Amniotic epithelial cell (primary cell): Measurements from ENCODE around the gene MDH1B.
"Not testable (repeated sequence)": the region's sequence is repeated elsewhere in the genome, so short reads cannot be mapped to it uniquely, and the experiment has no call there.

Source experiments
- DNase-seq: peaks from one replicate; pipeline ENCODE4 v3.0.0-alpha.2; 2010; ENCODE audit warnings: low read depth

MDH1B gene

GRCh38 chr2:206766057-206766930 lies 1.2 kb upstream of the MDH1B start:
- DNase-seq: no peak

- DNase-seq: no peak
Measured at GRCh38 chr2:206764673-206765241, 371 bp downstream of the MDH1B start.

GRCh38 chr2:206756816-206757215 lies 8.3 kb downstream of the MDH1B start:
- no peak for DNase-seq

DNA sequence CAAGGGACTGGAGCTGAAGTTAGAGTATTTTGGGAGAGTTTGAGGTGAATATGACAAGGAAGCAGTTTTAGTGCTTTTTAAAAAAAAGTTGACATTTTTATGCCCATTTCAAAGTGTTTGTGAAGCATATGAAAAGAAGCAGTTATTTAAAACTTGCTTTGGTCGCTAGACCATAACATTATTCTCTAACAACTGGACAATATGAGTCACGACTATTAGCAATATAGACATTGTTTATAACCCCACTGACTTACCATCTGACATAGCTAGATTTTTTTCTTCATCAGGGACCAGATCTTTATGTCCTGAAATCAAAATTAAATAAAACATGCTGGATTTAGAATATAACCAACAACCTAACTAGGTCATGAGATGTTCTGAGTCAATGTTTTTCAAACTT lies 24.3 kb downstream of the MDH1B start:
- no peak for DNase-seq

DNA sequence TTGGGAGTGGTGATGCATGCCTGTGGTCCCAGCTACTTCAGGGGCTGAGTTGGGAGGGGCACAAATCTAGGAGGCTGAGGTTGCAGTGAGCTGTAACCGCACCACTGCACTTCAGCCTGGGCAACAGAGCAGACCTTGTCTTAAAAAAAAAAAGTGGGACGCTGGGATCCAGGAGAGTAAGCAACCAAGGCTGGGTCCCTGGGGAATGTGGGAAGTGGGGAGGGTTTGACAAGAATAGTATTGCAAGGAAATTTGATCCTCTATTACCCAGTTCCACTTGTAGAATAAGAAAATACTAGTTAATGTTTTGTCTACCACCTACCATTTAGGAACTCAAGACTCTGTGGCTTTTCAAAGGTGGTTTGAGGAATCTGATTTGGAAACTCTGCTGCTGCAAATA lies 25.9 kb downstream of the MDH1B start:
- no peak for DNase-seq

GRCh38 chr2:206736935-206737334 lies 28.2 kb downstream of the MDH1B start:
- DNase-seq: no peak

DNA sequence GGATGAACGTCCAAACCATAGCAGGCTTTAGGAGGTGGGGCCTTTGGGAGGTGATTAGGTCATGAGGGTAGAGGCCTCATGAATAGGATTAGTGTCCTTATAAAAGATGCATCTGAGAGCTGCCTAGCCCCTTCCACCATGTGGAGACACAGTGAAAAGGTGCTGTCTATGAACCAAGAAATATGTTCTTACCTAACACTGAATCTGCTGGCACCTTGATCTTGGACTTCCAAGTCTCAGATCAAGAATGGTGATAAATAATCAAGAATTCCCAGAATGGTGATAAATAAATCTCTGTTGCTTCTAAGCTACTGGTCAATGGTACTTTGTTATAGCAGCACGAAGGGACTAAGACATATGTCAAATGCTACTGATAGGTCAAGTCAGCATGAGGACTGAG lies 31.8 kb downstream of the MDH1B start:
- no peak for DNase-seq

DNA sequence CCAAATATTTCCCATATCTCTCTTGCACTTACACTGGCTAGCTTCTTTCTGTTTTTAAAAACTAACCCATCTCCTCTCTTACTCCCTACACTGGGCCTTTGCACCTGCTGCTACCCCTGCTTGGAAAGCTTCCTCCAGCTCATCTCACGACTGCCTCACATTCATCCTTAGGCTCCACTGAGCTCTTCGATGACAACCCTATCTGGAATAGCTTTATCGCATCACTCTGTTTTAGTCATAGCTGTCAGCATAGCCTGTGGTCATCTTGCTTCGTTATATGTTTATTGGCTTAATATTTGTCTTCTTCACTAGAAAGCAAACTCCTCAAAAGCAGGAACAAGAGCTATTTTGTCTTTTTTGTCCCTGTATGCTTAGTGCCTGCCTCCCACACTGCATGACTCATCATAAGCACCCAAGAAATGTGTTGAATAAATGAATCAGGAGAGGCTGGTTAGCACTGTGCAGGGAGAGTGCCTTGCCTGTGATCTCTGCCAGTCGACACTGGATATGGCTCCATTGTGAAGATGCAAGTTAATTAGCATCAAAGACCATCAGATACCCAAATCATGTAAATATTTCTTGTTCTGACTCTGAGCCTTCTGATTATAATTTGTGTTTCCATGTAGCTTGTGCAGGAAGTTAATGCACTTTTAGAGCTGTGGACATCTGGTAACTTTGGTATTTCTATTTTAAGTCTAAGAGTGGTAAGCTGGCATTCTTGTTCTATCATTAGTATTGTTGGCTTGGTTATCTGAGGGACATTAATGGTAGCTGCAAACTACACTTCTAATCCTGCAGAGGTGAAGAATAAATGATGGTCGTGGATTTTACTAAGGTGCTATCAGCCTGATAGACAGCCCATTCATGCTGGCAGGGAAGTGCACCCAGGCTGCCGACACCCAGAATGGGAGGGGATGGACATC lies 36.6 kb downstream of the MDH1B start:
- peak; percentile 4 for DNase-seq

DNA sequence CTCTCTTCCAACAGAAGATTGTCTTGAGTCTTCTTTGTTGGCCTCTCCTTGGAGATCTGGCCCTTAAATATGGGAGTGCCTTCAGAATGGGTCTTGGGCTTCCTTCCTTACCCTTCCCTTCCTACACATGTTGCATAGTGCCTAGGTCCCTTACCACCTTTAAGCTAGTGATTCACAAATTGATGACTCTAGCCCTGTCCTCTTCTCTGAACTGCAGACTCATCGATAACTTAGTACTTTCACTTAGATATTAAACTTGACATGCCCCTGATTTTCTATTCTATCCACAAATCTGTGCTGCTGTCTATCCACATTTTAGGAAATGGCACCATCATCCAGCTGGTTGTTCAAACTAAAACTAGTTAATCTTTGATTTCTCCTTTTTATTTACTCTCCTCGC lies 37.8 kb downstream of the MDH1B start:
- DNase-seq: no peak

- no peak for DNase-seq
Measured at GRCh38 chr2:206723288-206723687, 41.8 kb downstream of the MDH1B start.

- peak; percentile 3 for DNase-seq
Measured at GRCh38 chr2:206721256-206721920, 43.7 kb downstream of the MDH1B start.

GRCh38 chr2:206718296-206718695 lies 46.8 kb downstream of the MDH1B start, which contains the start of gene DYTN:
DYTN (minus strand) TSS chr2:206718396; CDS start chr2:206718279, 117 bp downstream.
- no peak for DNase-seq

GRCh38 chr2:206716623-206717022 lies 48.5 kb downstream of the MDH1B start:
- DNase-seq: no peak

- DNase-seq: not testable (repeated sequence)
Measured at GRCh38 chr2:206715183-206715582, 49.9 kb downstream of the MDH1B start.

DNA sequence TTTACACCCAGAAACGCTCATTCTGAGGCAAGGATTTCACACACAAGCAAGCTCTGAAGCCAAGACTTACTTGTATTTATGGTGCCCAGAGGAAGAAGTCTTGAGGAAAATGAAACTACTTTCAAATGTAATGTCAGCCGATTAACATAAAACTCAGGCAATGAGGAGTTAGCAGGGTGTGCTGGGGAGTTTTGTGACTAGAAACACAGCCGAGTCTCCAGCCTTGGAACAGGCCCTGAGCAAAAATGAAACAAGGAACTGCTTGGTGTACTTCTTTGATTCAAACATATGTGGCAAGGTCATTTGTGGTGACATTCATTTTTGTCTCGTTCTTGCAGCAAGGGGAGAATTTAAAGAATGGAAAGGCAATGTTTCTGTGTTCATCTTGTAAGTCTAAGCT lies 51.4 kb downstream of the MDH1B start:
- DNase-seq: no peak

DNA sequence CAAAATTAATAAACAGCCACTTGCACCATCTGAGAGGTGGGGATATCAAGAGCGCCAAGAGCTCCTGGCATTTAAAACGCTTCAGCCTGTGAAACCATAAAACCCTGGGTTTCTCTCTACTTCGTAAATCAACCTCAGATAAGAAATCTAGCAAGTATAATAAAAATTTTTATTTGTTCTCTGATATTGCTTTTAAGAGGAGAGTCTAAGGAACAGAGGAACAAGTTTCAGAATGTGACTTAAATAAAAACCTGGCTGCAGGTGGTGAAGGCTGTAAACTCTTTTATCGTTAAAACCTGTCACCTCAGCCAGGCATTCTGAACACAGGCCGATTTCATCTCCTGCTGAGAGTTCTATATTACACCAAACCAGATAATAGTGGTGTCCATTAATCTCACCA lies 56.8 kb downstream of the MDH1B start:
- no peak for DNase-seq

- no peak for DNase-seq
Measured at GRCh38 chr2:206707164-206707701, 57.9 kb downstream of the MDH1B start.

GRCh38 chr2:206701952-206702605 lies 63.0 kb downstream of the MDH1B start:
- DNase-seq: no peak

DNA sequence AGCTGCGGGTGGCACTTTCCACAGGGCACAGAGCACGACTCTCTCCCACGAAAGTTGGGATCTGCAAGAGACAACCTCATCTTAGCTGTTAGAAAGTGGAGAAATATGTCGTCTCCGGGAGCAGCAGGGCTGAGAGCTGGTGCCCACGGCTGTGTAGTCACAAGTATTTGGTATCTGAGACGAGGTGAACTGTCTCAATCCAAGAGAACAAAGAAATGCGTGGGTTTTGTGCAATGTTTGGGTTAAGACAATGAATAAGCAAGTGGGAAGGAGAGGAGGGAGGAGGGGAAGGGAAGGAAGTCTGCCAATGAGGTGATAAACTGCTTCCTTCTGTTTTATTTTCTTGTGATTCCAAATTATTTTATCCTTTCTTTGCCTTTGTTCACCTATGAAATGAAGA lies 65.0 kb downstream of the MDH1B start:
- DNase-seq: peak; percentile 10

GRCh38 chr2:206698811-206699210 lies 66.3 kb downstream of the MDH1B start:
- no peak for DNase-seq

- no peak for DNase-seq
Measured at GRCh38 chr2:206696910-206697309, 68.2 kb downstream of the MDH1B start.
